Neural cell (in vitro differentiated cells): ENCODE results near the gene TPSAB1.

Experiments used
- CTCF ChIP-seq: fragments of 450-650 bp; IDR thresholded peaks from 2 replicates; pipeline ENCODE4 v1.5.1; 2014; ENCODE audit warnings: antibody characterized with exemption, mild to moderate bottlenecking, moderate library complexity; ENCODE audit not compliant: poor library complexity, severe bottlenecking
- EP300 ChIP-seq: fragments of 450-650 bp; conservative IDR thresholded peaks from 2 replicates; pipeline ENCODE4 v1.6.1; 2014; ENCODE audit warnings: antibody characterized with exemption, mild to moderate bottlenecking, moderate library complexity; ENCODE audit not compliant: poor library complexity, severe bottlenecking
- RAD21 ChIP-seq: fragments of 450-650 bp; conservative IDR thresholded peaks from 2 replicates; pipeline ENCODE4 v1.6.1; 2014; ENCODE audit warnings: antibody characterized with exemption, mild to moderate bottlenecking, moderate library complexity

- TF ChIP-seq CTCF (no peak), RAD21 (no peak), EP300 (no peak)
Observed at GRCh38 chr16:1193825-1194581, 46.5 kb upstream of the TPSAB1 start.
